ENCODE measurements around the gene ZBTB34.
A peak's percentile ranks its signal among the peaks of the same experiment; 100 is the strongest.

Gene ZBTB34

DNA sequence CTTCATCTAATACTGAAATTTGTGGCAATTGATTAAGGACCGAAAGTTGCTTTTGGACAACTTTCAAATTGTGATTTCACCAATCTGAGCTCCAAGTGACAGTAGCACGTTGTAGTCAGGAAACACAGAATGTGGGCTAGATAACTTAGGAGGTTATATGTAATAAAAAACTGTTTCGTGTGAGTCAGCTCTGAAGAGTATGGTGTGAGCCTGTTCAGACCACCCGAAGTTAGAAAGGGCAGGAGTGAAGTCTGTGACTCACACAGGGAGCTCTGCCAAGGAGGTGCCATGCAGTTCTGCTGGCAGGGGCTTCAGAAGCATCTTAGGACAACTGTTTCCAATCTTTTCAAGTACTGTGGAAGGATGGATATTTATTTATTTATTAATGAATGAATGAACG lies 16.4 kb upstream of the ZBTB34 start:
- peak; percentile 73 for DNase-seq

GRCh38 chr9:126847051-126847450 lies 13.4 kb upstream of the ZBTB34 start:
- DNase-seq = no peak

- no peak for DNase-seq
These were observed 10.7 kb upstream of the ZBTB34 start for GRCh38 chr9:126849591-126850225.

DNA sequence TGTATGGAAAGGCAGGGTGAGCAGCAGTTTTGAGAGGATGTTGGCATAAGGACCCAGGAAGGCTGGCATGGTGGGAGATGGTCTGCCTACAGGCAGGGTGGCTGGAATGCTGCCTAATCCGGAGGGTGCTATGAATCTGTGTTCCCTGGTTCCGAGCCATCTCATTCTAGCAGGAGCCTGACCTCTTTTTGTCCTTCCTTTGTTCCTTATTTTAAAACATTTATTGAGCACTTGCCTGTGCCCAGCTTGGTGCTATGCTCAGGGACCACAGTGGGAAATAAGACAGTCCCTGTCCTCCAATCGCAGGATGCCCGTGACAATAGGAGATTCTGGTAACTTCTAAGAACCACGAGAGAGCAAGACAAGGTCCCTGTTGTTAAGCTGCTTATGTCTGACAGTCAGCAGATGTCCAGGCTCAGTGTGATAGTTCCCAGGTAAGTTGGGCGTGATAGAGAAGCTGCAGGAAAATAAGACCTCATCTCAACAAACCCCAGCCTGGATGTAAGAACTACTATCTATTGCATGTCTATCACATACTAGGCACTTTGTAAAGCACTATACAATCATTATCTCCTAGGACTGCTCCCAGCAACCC lies 9.1 kb upstream of the ZBTB34 start:
- no peak for DNase-seq

DNA sequence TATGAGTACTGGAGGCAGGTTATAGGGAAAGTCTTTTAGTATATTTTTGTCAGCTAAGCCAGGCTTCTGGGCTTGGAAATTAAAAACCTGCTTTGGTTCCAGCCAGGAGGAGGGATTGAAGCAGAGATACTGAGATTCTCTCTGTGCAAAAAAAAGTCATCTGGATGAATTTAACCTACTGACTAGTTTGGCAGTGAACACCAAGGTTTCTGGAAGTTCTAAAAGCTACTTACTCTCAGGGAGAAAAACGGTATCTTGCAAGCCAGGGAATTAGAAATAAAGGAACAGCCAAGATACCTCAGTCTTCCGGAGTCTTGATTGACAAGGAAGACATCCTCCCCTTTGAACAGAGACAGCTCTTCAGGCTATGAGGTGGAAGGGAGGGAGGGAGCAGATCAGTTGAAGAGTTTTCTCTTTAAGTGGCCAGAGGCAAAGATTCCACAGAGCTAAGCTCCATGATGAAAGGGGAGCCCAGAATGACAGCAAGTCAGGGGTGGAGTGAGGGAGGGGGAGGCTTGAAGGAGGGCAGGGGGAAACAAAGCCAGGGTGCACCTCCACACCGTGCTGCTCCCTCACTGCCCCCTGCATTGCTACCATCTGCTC lies 8.3 kb upstream of the ZBTB34 start:
- no peak for DNase-seq

- peak; percentile 43 for DNase-seq
These were observed 6.8 kb upstream of the ZBTB34 start for GRCh38 chr9:126853667-126854066.

DNA sequence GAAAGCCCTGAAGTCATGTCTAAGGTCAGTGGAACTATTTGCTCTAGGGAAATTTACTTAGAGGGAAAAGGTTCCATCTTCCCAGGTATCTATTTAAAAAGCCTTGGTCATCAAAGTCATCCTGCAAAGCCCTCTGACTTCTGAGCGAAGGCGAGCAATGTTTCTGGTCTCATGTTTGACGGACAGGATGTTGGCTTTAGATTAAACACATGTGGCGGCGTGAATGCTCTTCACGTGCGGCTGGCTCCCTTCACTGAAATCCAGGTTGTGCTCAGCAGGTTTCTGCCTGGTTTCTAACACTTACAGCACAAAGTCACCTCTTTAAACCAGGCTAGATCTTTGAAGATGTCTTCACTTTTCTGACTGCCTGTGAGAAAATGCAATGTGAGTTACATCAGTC lies 5.7 kb upstream of the ZBTB34 start:
- no peak for DNase-seq

GRCh38 chr9:126856326-126856877 lies 4.0 kb upstream of the ZBTB34 start:
- no peak for DNase-seq

DNA sequence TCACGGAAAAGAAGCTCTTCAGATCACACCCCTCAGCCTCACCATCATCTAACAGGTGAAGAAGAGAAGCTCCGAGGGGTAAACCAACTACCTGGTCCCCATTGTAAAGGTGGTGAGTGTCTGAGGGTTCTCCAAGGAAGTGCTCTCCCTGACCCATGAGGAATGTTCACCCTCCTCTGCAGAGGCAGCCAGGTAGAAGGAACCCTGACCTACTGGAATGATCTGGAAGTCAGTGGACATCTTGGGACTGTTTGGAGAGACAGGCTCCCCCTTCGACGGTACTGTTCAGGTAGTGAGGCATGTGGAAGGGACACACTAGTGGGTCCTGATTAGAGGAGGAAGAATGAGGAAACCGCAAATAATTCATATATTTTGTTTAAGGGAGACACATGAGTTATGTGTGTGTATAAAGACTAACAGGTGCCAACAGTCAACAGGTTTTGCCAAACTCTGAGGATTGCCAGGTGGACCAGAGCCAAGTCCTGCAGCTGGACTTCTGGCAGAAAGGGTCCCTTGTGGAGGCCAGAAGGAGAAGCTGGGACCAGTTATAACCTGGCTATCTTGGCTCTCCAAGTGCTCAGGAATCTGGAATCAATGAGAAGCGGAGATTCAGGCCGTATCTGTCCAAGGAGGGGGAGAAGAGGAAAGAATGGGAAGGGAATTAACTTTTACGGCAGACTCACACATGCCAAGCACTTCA lies 3.0 kb upstream of the ZBTB34 start:
- DNase-seq = no peak

DNA sequence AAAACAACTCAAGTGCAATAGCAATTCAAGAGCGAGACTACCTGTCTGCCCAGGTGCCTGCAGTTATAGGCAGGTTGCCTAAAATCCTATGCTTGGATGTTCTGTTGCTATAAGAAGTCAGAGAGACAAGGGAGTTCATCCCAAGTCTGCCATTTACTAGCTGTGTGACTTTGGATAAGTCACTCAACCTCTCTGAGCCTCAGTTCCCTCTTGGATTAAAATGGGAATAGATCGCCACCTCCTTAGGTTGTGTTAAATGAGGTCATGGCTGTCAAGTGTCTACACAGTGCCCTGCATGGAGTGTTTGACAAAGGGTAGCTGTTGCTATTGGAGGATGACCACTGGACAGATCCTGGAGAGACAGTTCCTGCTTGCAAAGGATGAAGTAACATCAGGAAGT lies 1.3 kb upstream of the ZBTB34 start:
- DNase-seq = no peak

GRCh38 chr9:126860757-126861466 lies 473 bp downstream of the ZBTB34 start:
- DNase-seq = peak; percentile 23

DNA sequence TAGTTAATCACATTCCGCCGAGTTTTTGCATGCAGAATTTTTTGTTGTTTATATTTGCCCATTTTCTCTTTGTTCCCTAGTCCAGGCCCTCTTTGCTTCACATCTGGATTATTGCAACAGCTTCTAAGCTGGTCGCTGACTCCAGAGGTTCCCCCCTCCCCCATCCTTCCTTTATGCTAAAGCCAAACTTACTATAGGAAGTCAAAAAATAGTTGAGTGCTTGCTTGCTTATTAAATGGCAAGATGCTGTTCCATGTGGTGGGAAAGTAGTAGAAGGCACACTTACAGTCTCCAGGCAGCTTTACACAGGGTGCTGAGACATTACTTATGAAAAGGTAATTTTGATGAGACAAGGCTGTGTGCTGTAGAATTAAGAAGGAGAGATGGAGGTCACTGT lies 1.3 kb downstream of the ZBTB34 start:
- peak; percentile 62 for DNase-seq

- DNase-seq = no peak
These were observed 1.8 kb downstream of the ZBTB34 start for GRCh38 chr9:126862104-126862761.

DNA sequence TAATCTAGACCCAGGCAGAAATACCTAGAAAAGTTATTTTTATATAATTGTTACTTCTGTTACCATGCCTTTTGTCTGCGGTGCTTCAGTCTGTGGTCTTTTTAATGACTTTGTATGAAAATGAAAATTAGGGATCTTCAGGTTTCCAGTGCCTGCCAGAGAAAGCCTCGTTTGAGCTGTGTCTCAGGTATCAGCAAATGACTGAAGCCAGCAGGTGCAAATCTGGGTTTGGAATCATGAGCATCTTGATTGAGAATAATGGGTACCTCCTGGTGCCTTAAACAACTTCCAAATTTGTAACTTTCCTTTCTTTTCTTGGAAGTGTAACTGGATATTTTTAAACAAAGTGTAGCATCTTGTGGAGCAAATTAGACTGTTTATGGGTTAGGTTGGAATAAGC lies 4.3 kb downstream of the ZBTB34 start:
- no peak for DNase-seq

- no peak for DNase-seq
These were observed 8.9 kb downstream of the ZBTB34 start for GRCh38 chr9:126869368-126869767.

DNA sequence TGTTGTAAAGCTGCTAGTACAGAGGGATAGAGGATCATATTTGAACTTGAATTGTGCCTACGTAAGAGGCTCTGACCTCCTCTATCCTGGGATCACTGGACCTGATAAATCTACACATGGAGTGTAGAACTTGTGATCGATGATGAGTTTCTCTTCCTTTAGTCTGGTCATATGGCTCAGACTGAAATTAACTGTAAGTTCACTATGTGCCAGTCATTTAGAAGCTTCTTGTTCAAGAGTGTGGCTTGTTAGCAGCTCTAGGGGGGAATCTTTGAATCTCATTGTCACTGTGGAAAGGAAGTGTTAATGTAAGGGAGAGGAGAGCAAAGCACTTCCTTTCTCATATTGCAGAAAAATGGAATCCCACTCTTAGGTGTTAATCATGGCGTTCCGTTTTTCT lies 12.1 kb downstream of the ZBTB34 start:
- no peak for DNase-seq

- no peak for DNase-seq
These were observed 14.3 kb downstream of the ZBTB34 start for GRCh38 chr9:126874546-126875314.

- no peak for DNase-seq
These were observed 15.5 kb downstream of the ZBTB34 start for GRCh38 chr9:126875756-126876510.

DNA sequence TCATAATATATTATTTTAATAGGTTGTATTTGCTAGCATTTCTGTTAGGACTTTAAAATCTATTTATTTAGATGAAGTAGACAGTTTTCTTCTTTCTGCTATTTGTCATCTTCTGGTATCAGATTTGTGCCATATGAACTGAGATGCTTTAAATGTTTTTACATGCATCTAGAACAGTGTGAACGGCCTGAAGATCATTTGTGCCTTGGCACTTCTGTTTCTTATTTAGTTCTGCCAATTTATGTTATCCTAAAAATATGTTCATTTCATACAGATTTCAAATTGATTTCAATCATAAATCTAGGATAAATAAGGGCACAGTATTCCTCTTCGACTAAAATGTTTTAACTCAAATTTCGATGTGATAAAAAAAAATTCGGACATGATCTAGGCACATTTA lies 16.1 kb downstream of the ZBTB34 start:
- no peak for DNase-seq

- DNase-seq = no peak
These were observed 17.0 kb downstream of the ZBTB34 start for GRCh38 chr9:126877418-126877817.

DNA sequence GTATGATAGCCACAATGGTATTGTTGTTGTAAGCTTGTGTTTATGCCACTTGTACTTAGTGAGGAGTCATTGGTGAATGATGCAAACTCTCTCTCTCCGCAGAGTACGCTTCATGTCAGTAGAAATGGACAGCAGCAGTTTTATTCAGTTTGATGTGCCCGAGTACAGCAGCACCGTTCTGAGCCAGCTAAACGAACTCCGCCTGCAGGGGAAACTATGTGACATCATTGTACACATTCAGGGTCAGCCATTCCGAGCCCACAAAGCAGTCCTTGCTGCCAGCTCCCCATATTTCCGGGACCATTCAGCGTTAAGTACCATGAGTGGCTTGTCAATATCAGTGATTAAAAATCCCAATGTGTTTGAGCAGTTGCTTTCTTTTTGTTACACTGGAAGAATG lies 18.8 kb downstream of the ZBTB34 start:
- DNase-seq = no peak

All from HCEC 1CT (cell line).